NCI-H146 (cell line): ENCODE measurements around the gene ANKRD31.

Experiments used
- DNase-seq: peaks from one replicate; lab custom pipeline; 2025; lab: John Stamatoyannopoulos, UW

ANKRD31 gene

GRCh38 chr5:75057561-75057960 is 179.1 kb downstream of the ANKRD31 start:
- no peak for DNase-seq

DNA sequence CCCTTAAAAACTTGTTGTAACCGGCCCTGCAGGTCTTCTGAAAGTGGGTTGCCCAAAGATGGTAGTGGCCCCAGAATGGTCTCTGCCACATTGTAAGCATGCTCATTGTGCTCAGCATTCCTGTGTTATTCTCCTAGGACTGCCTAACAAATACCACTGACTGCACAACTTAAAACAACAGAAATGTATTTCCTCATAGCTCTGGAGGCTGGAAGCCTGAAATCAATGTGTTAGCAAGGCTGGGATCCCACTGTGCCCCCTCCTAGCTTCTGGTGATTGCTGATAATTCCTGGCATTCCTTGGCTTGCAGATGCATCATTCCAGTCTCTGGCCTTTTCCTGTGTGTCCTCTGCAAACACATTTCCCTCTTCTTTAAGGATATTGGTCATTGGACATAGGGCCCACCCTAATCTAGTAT is 180.9 kb downstream of the ANKRD31 start:
- DNase-seq = no peak

- no peak for DNase-seq
Measured at GRCh38 chr5:75054134-75054930, 182.3 kb downstream of the ANKRD31 start.

DNA sequence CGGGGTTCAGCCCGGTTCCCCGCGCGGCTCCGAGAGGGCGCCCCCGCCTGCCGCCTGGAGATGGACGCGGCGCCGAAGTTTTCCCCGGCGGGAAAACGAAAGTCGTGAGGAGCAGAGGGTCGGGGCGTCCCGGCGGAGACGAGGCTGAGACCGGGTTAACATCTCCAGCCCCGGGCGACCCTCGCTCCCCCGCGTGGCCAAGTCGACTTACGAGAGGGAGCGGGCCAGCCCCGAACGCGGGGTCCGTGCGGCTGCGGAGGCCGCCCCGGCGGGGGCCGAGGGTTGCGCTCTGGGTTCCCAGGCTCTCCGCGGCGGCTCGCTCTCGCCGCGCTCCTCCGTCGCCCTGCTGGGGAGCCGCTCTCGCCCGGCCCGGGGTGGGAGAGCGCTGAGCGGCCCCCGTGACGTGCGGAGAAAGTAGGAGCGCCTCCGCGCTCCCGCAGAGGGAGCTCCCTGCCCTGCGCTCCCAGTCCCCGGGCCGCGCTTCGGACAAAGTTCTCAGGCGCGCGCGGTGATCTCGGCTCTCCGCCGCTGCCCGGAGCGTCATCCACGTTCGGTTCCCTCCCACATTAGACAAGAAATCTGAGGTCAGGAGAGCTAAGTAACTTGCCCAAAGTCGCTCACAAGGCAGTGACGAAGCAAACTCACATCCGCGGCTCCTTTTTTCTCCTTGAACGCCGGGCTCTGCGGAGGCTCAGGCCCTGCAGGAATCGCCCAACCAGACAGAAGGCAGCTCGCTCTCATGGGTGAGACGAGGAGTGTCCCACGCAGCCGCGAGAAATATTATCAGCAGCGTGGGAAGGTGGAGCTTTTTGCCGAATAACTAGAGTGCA is 183.2 kb downstream of the ANKRD31 start:
- no peak for DNase-seq

- DNase-seq = no peak
Measured at GRCh38 chr5:75053054-75053303, 183.7 kb downstream of the ANKRD31 start.

GRCh38 chr5:75052192-75053053 is 184.3 kb downstream of the ANKRD31 start, which contains the start of gene GCNT4:
GCNT4 (minus strand) TSS chr5:75052558; CDS start chr5:75030037, 22,521 bp downstream.
- DNase-seq = no peak

DNA sequence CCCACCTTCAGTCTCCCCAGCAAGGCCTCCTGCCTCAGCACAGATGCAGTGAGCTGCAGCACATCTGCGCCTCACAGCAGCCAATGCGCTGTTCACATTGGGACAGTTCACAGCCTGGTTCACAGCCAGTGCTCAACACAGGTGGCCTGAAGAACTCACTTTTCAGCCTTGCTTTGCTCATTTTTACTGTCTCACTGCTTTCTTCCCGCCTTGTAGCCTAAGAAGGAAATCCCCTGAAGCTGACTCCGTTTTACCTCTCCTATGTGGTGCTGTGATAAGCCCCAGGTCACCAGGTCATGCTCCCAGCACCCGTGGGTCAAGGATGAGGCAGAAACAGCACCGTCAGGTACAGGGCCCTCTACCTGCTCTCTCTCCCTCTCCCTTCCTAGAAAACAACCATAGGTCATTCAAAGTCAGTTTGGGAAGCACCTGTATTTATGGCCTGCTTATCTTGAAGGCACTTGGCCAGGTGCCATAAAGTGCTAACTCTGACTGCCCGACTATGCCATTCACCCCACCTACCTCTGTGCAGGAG is 185.4 kb downstream of the ANKRD31 start:
- DNase-seq = no peak

- no peak for DNase-seq
Measured at GRCh38 chr5:75050415-75050814, 186.3 kb downstream of the ANKRD31 start.

DNA sequence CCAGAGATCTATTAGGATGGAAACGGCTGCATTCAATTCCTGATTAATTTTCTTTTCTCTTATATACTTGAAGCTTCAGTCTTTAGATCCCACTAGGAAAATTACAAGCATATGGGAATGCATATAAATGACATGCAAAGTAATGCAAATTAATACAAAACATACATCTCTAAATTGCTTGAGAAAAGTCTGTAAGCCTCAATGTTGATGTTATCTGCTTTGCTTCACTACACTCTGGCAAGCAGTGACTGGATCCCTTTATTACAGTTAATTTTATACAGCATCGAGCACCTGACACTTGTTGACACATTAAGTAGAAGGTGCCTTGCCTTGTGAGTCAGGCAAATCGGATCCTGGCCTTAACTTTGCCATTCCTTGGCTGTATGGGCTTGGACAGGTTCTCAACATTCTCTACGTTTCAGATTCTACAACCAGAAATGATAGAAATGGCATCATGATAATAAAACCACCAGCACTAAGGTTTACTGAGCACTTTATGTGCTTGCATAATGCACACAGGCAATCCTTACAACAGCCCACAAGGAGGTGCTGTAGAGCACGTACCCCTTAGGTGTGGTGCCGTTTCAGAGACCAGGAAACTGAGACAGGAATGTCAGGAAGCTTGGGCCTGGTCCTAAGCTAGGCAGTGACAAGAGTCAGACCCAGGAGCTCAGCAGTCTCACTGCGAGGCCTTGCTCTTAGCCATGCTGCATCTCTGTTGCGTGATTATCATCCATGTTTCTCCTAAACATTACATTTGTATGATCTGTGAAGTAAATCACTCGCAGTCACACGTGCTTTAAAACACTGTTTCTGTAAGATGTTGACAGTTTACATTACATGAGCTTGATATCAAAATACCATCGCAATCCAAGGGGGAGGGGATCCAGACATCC is 187.0 kb downstream of the ANKRD31 start:
- peak; percentile 14 for DNase-seq

- no peak for DNase-seq
Measured at GRCh38 chr5:75048457-75048953, 188.2 kb downstream of the ANKRD31 start.

- DNase-seq = no peak
Measured at GRCh38 chr5:75047356-75047755, 189.3 kb downstream of the ANKRD31 start.

DNA sequence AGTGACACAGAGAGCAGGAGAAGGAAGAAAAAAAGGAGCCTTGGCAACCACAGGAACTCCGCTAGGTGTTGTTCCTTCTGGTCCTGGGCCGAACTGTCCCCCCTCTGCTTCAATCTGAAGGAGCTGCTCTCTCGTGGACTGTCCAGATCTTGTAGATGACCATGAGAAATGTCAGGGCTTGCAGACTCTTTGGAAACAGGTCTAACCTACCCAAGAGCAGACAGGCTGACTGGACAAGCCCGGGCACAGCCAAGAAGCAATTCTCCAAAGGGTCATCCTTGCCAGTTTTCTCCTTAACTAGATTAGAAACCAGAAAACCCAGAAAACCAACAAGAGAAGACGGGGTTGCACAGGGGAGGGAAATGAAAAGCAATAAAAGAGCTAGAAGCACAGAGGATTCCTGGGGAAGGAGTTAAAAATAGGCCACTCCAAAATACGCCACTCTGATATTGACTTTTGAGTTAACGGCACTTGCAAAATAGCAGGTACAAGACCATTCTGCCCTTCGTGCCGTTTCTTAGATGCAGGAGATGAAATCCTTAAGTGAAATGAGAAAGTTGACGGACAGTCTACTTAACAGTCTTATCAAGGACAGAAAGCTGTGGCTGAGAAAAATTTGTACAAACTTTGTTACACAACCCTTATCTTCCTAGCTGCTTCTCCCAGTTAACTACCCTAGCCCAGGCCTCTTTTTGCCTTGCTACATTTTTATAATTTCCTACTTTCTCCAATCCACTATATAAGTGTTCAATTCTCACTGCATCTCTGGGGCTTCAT is 190.1 kb downstream of the ANKRD31 start:
- DNase-seq = no peak

DNA sequence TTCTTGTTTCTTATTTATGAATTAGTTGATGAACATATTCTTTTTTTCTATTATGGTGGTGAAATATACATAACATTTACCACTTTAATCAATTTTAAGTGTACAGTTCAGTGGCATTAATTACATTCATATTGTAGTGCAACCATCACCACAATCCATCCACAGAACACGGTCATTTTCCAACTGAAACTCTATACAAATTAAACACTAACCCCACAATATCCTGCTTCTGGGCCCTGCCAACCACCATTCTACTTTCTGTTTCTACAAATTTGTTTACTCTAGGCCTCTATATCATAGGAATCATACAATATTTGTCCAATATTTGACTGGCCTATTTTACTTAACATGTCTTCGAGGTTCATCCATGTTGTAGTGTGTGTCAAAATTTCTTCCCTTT is 191.6 kb downstream of the ANKRD31 start:
- DNase-seq = no peak

DNA sequence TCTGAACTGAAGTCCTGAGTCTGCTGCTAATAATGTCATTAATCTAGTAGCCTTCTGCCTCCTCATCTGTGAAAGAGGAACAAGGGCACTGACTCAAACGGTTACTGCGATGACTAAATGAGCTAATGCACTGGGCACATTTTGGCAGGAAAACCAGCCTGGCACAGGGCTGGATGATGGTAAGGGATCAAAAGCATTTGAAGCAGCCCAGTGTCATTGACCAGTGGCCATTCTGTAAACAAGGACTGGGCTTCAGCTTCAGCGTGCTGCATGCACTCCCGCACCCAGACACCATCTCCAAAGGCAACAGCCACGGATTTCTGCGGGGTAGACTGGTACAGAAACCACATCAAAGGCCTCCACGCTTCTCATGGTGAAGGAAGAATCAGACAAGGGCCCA is 192.3 kb downstream of the ANKRD31 start:
- no peak for DNase-seq

GRCh38 chr5:75043633-75044264 is 192.9 kb downstream of the ANKRD31 start:
- no peak for DNase-seq

GRCh38 chr5:75042522-75042921 is 194.2 kb downstream of the ANKRD31 start:
- no peak for DNase-seq

DNA sequence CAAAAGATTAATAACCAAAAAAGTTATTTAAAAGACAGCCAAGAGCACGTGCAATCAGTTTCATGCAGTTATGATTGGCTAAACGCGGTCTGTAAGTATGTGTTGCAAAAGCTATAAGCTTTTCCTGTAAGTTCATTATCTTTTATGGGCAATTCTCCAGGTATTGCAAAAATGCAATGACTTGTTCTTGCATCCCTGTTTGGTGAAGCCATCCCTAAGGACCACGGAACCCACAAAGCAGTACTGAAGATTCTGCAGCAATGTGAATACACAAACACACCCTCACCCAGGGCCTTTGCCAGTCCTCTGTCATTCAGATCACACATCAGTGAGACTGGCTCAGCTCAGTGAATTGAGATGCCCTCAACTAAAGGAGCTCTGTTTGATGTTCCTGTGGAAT is 195.7 kb downstream of the ANKRD31 start:
- DNase-seq = no peak

GRCh38 chr5:75037106-75037505 is 199.6 kb downstream of the ANKRD31 start:
- no peak for DNase-seq

- no peak for DNase-seq
Measured at GRCh38 chr5:75034137-75034739, 202.4 kb downstream of the ANKRD31 start.
